ENCODE results near the gene TSSK6. TPM values are rescaled to one million over a fixed set of nuclear protein-coding genes. Genes with fewer than 3 reads are reported as not detected.

Gene TSSK6
- total and polyA plus RNA-seq, 10 of the 15 experiments (the other 5 are each of a cell fraction or from before 2014, with no cell fraction given), result 0.06 to 3.6 (median 0.98) TPM; not detected in 2

DNA sequence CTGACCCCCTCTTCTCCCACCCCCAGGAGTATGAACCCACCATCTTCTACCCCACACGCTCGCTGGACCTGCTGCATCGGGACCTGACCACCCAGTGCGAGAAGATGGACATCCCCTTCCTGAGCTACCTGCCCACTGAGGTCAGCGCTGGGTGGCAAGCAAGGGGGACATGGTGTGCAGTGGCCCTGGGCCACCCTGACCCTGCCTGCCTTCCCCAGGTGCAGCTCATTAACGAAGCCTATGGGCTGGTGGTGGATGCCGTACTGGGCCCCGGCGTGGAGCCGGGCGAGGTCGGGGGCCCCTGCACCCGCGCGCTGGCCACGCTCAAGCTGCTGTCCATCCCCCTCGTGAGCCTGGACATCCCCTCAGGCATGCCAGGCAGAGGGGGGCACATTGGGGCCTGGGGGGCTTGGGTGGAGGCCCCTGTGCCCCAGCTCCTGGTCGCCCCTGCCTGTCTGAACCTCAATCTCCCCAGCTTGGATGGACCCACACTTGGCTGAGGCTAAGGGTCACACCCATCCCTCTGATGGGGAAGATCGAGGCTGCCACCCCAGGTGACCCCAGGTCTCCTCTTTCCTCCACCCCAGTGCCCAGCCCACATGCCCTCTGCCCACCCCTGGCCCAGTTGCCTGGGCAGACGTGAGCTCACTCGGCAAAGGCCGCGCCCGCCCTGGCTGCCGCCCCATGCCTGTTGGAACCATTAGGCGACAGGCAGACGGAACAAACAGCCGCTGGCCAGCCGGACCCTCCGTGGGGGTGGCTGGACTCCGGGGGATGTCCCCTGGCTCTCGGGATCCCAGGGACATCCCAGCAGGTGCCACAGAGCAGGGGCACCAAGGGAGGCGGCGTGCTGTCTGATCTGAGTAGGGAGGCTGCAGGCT lies 20.2 kb upstream of the TSSK6 start:
- Histone ChIP-seq H3K9me3 (replicated peaks; ENCODE audit: control insufficient read depth, insufficient read depth, low read length) (no peaks in the 10 kb centered on the region; the same call in 2 of the 3 replicates), H3K9ac (ENCODE audit: control insufficient read depth, insufficient read depth, low read length) (no peak overlapping the region), H4K20me1 (ENCODE audit: control insufficient read depth, insufficient read depth) (no peaks in the 10 kb centered on the region), H3K4me2 (ENCODE audit: control insufficient read depth, insufficient read depth) (no peak overlapping the region), H2AFZ (ENCODE audit: control insufficient read depth, low read depth, low read length) (no peak overlapping the region), H3K27me3 (replicated peaks in 1 of 2; ENCODE audit: control insufficient read depth in 2 of 2, insufficient read depth in 2 of 2, low read length in 1 of 2) (peaks cover 0 to 3% of the 10 kb centered on the region in 2 experiments; a peak in 1 of 4 replicates), H3K27ac (ENCODE audit: control insufficient read depth, insufficient read depth) (no peak overlapping the region), H3K36me3 (ENCODE audit: control insufficient read depth in 2 of 2, insufficient read depth in 2 of 2, low read length in 1 of 2) (peaks cover 0 to 3% of the 10 kb centered on the region in 2 experiments; a peak in 2 of 4 replicates), H3K79me2 (ENCODE audit: control insufficient read depth, insufficient read depth, low read length) (no peaks in the 10 kb centered on the region), H3K4me1 (ENCODE audit: control insufficient read depth, insufficient read depth, low read length) (no peaks in the 10 kb centered on the region; the same call in 1 of the 2 replicates), H3K4me3 (no peak overlapping the region)
- 88% methylated on average over 30 of the region's 34 CpGs for WGBS (ENCODE audit: insufficient coverage, insufficient replicate concordance, low lambda C conversion rate, missing lambda C conversion rate)
- BruUV-seq (replicated peaks), result no TSS peak
- ATAC-seq (no peak), FAIRE-seq (no peak), DNase-seq (ENCODE audit: low read depth, low spot score) (no peak)
- RAD21 ChIA-PET (ENCODE audit: unreplicated experiment), result no interaction called here
- POLR2A ChIA-PET, result interaction anchor here (0.5 to 0.6 kb wide), 2 partner anchors 87 to 210 kb away, joined by 3 to 7 read pairs; no protein-coding TSS in a partner anchor
- in situ Hi-C loops (cut with MboI) (loop anchor here (25.0 kb wide), 4 partner anchors 877 to 1502 kb away; partner anchors contain the start of genes ZNF66 and ZNF737), intact Hi-C loops (cut with micrococcal nuclease; ENCODE audit: unreplicated experiment) (no loop called here)
- SMC1A ChIA-PET (ENCODE audit: uncharacterized antibody, unreplicated experiment), result interaction anchor here (0.7 kb wide), 1 partner anchor 126 kb away, joined by 3 read pairs; no protein-coding TSS in a partner anchor
- CTCF ChIA-PET, result interaction anchor here (0.6 to 1.1 kb wide), 3 partner anchors 19 to 109 kb away, joined by 3 read pairs; no protein-coding TSS in a partner anchor
- no peak for TF ChIP-seq DPF2 (IDR thresholded peaks at IDR 0.05)
- no peak for TF ChIP-seq IRF4 (IDR thresholded peaks at IDR 0.05; ENCODE audit: low read depth, low read length)
- TF ChIP-seq HCFC1 (IDR thresholded peaks at IDR 0.05; ENCODE audit: low read length), result no peak
- no peak for TF ChIP-seq IKZF2 (IDR thresholded peaks at IDR 0.05)
- TF ChIP-seq, protein P1, sequence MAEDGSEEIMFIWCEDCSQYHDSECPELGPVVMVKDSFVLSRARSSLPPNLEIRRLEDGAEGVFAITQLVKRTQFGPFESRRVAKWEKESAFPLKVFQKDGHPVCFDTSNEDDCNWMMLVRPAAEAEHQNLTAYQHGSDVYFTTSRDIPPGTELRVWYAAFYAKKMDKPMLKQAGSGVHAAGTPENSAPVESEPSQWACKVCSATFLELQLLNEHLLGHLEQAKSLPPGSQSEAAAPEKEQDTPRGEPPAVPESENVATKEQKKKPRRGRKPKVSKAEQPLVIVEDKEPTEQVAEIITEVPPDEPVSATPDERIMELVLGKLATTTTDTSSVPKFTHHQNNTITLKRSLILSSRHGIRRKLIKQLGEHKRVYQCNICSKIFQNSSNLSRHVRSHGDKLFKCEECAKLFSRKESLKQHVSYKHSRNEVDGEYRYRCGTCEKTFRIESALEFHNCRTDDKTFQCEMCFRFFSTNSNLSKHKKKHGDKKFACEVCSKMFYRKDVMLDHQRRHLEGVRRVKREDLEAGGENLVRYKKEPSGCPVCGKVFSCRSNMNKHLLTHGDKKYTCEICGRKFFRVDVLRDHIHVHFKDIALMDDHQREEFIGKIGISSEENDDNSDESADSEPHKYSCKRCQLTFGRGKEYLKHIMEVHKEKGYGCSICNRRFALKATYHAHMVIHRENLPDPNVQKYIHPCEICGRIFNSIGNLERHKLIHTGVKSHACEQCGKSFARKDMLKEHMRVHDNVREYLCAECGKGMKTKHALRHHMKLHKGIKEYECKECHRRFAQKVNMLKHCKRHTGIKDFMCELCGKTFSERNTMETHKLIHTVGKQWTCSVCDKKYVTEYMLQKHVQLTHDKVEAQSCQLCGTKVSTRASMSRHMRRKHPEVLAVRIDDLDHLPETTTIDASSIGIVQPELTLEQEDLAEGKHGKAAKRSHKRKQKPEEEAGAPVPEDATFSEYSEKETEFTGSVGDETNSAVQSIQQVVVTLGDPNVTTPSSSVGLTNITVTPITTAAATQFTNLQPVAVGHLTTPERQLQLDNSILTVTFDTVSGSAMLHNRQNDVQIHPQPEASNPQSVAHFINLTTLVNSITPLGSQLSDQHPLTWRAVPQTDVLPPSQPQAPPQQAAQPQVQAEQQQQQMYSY (CRISPR knock-in tag; IDR thresholded peaks at IDR 0.05), result no peak
- TF ChIP-seq E2F4 (IDR thresholded peaks at IDR 0.05; ENCODE audit: low read depth, low read length), result no peak
- TF ChIP-seq, protein P2, sequence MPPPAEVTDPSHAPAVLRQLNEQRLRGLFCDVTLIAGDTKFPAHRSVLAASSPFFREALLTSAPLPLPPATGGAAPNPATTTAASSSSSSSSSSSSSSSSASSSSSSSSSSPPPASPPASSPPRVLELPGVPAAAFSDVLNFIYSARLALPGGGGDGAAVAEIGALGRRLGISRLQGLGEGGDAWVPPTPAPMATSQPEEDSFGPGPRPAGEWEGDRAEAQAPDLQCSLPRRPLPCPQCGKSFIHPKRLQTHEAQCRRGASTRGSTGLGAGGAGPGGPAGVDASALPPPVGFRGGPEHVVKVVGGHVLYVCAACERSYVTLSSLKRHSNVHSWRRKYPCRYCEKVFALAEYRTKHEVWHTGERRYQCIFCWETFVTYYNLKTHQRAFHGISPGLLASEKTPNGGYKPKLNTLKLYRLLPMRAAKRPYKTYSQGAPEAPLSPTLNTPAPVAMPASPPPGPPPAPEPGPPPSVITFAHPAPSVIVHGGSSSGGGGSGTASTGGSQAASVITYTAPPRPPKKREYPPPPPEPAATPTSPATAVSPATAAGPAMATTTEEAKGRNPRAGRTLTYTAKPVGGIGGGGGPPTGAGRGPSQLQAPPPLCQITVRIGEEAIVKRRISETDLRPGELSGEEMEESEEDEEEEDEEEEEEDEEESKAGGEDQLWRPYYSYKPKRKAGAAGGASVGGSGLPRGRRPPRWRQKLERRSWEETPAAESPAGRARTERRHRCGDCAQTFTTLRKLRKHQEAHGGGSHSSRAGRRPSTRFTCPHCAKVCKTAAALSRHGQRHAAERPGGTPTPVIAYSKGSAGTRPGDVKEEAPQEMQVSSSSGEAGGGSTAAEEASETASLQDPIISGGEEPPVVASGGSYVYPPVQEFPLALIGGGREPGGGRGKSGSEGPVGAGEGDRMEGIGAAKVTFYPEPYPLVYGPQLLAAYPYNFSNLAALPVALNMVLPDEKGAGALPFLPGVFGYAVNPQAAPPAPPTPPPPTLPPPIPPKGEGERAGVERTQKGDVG (CRISPR knock-in tag; IDR thresholded peaks at IDR 0.05), result no peak
- TF ChIP-seq MAX (IDR thresholded peaks at IDR 0.05; ENCODE audit: low read depth, low read length), result no peak
- TF ChIP-seq CREM (IDR thresholded peaks at IDR 0.05; ENCODE audit: low read depth), result no peak
- no peak for TF ChIP-seq PML (IDR thresholded peaks at IDR 0.05; ENCODE audit: low read length)
- no peak for TF ChIP-seq HDAC6 (IDR thresholded peaks at IDR 0.05; ENCODE audit: unreplicated experiment)
- TF ChIP-seq ZNF384 (IDR thresholded peaks at IDR 0.05; ENCODE audit: borderline replicate concordance, low read depth, low read length), result no peak
- no peak for TF ChIP-seq SRF (IDR thresholded peaks at IDR 0.05; ENCODE audit: low read depth in 2 of 2, low read length in 2 of 2)
- no peak for TF ChIP-seq BACH1 (IDR thresholded peaks at IDR 0.05; ENCODE audit: borderline replicate concordance)
- TF ChIP-seq HDGF (IDR thresholded peaks at IDR 0.05), result no peak
- TF ChIP-seq YY1 (IDR thresholded peaks at IDR 0.05; ENCODE audit: low read depth, low read length), result no peak

Measured in GM12878 (cell line).